ENCODE data around the gene ENTPD5.

Gene ENTPD5, protein sequence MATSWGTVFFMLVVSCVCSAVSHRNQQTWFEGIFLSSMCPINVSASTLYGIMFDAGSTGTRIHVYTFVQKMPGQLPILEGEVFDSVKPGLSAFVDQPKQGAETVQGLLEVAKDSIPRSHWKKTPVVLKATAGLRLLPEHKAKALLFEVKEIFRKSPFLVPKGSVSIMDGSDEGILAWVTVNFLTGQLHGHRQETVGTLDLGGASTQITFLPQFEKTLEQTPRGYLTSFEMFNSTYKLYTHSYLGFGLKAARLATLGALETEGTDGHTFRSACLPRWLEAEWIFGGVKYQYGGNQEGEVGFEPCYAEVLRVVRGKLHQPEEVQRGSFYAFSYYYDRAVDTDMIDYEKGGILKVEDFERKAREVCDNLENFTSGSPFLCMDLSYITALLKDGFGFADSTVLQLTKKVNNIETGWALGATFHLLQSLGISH

DNA sequence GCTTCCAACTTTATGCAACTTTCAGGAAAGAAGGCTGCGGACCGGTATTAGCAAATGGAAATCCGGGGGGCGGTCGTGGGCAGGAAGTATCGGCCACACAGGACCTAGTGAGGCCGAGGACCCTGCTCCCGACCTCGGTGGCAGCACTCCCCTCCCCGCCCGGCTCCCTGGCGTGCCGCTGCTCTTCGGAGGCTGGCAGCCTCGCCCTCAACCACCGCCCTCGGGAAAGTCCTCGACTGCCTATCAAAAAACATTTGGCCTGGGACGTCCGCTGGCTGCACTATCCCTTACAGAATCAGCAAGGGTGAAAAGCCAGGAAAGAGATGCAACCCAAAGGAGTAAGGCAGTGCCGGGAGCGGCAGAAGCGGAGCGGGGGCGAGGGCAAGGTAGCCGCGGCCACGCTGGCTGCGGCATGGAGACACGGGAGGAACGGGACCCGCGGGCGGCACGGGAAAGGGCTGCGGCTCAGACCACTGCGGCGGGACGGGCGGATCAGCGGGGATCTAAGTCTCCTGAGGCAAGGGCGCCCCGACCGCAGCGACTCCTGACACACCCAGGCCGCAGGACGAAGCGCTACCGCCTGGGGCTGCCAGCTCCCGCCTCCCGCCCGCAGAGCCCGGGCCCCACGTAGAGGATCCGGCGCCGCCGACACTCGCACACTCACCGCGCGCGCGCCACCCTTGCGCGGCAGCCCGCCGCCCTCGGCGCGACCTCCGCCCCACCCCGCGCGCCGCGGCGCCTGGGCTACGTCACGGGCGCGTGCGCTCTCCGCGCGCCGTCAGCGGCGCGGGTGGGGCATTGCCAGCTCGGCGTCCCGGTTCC is at the start of gene ENTPD5, which contains the start of gene BBOF1:
ENTPD5 (minus strand) TSS at position 703 of the 822 bp plus-strand sequence. CDS start 31,186 bp downstream, outside the sequence.
BBOF1 (plus strand) TSS at position 764 of the 822 bp plus-strand sequence. CDS start 130 bp downstream, outside the sequence.
- TF ChIP-seq, protein P1, sequence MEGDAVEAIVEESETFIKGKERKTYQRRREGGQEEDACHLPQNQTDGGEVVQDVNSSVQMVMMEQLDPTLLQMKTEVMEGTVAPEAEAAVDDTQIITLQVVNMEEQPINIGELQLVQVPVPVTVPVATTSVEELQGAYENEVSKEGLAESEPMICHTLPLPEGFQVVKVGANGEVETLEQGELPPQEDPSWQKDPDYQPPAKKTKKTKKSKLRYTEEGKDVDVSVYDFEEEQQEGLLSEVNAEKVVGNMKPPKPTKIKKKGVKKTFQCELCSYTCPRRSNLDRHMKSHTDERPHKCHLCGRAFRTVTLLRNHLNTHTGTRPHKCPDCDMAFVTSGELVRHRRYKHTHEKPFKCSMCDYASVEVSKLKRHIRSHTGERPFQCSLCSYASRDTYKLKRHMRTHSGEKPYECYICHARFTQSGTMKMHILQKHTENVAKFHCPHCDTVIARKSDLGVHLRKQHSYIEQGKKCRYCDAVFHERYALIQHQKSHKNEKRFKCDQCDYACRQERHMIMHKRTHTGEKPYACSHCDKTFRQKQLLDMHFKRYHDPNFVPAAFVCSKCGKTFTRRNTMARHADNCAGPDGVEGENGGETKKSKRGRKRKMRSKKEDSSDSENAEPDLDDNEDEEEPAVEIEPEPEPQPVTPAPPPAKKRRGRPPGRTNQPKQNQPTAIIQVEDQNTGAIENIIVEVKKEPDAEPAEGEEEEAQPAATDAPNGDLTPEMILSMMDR (IDR thresholded peaks at IDR 0.05; ENCODE audit: low read depth, low read length), result no peak
- H3K4me3 ChIP-seq (ENCODE audit: low read depth, low read length), result peak within 1 kb of the TSS; percentile 86

DNA sequence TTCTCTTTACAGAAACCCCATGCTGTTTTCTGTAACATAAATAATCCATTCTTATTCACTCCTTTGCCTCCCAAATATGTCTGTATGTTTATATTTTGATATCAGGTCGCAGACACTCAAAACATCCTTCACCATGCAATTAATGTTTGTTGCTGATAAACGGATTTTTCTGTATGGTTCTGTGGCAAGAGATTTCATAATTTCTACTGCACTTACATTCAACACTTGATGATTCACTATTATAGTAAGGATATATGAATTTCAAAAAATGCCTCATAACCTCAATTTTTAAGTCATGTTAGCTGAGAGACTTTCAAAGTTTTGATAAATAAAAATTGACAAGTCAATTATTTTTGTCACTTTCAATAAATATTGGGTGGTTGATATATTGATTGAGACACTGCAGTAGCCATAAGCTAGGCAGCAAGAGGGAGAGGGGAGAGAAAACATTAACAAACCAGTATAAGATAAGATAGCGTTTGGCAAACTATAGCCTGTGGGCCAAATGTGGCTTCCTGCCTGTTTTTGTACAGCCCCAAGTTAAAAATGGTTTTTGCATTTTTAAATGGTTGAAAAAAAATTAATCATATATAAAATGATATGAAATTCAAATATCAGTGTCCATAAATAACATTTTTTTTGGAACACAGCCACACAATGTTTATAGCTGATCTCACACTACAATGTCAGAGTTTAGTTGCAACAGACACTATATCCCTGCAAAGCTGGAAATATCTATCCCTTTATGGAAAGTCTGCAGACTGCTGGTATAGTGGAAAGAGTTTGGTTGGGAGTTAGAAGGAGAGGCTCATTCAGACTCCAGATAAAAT is 46.9 kb upstream of the ENTPD5 start:
- TF ChIP-seq, protein P1 (IDR thresholded peaks at IDR 0.05; ENCODE audit: low read depth, low read length), result no peak
- H3K4me3 ChIP-seq (ENCODE audit: low read depth, low read length), result no peak overlapping the region

DNA sequence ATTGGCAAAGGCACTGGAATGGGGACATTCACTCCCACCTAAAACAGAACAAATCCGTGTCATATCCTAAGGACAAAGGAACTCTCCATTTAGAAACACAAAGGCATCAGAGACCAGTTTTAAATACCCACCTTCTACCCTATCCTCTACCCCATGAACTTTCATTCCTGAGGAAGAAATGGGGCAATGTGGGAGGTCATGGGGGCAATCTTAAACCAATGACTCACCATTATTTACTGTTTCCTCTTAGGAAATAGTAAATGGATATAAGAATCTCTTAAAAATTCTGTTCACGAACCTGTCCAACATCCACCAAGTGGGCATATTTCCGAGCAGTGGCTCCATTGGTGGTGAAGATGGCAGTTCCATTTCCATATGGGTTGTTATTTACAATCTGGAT is 45.8 kb upstream of the ENTPD5 start:
- no peak overlapping the region for H3K4me3 ChIP-seq (ENCODE audit: low read depth, low read length)
- TF ChIP-seq, protein P1 (IDR thresholded peaks at IDR 0.05; ENCODE audit: low read depth, low read length), result no peak

DNA sequence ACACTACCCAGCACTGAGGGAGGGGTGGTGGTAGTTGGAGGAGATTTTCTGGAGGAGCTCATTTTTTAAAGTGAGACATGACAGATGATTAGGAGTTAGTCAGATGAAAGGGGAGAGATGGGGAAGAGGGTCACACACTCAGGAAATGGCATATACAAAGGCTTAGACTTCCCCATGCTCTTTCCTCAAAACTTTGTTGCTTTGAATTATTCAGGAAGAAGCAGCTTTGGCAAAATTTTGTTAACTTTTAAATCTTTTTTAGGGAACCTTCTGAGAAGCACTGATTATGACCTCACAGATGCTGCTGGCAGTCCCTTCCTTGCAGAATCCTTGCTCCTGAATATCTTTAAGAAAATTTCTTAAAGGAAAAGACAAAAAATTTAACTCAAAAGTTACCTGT is 45.3 kb upstream of the ENTPD5 start:
- TF ChIP-seq, protein P1 (IDR thresholded peaks at IDR 0.05; ENCODE audit: low read depth, low read length), result no peak
- no peak overlapping the region for H3K4me3 ChIP-seq (ENCODE audit: low read depth, low read length)

DNA sequence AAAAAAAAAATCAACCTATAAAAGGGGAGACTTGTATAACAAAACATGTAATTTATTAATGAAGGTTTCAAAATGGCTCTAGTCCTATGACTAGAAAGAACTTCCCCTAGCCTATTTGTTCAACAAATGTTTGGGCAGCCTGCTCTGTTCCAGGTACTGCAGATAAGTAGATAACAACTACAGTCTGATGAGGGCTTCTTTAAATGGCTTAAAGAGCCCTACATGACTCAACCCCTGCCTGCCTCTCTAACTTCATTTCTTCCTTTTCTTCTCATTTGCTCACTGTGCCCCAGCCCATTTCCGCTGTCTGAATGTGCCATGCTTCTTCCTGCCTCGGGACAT is 43.7 kb upstream of the ENTPD5 start:
- no peak overlapping the region for H3K4me3 ChIP-seq (ENCODE audit: low read depth, low read length)
- TF ChIP-seq, protein P1 (IDR thresholded peaks at IDR 0.05; ENCODE audit: low read depth, low read length), result no peak

GRCh38 chr14:74049876-74050495 is 30.9 kb upstream of the ENTPD5 start:
- no peak overlapping the region for H3K4me3 ChIP-seq (ENCODE audit: low read depth, low read length)
- TF ChIP-seq, protein P1 (IDR thresholded peaks at IDR 0.05; ENCODE audit: low read depth, low read length), result no peak

Data from WI38 (cell line).